ENCODE results near the gene RELL2. TPM values are rescaled to one million over a fixed set of nuclear protein-coding genes. Genes with fewer than 3 reads are reported as not detected.

The RELL2 gene
- total RNA-seq, 1 experiment from 2014 or later: 23.8 TPM

DNA sequence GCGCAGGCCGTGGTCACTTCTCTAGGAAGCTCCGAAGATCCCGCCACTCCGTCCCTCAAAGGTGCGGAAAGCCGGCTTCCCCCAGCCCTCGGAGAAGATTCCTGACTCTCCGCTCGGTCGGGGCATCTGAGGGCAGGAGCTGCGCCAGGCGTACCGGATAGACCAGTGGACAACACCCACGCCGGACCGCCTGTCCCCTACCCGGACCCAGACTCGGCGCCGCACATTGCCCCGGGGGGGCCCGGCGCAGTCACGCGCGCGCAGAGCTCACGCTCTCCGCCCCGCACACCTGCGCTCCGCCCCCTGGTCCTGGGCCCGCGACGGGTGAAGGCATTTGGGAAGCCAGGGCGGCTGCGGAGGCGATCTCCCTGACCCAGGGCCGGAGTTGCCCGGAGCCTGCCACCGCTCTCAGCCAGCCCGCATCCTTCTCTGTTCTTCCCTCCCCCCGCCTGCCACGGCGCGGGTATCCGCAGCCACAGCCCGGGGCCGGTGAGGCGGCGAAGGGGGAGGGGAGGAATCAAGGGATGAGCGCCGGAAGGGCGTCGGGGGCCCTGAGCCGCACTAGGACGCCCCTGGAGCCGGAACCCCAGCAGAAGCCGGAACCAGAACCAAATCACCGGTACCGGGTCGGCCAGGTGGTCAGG lies 448 bp downstream of the RELL2 start:
- Mint-ChIP-seq H3K9me3 (no peaks in the 10 kb centered on the region), H3K4me1 (peaks cover 26% of the 10 kb centered on the region), H3K36me3 (peaks cover 12% of the 10 kb centered on the region), H3K4me3 (peak overlapping the region; percentile 81), H3K27ac (no peak overlapping the region), H3K27me3 (ENCODE audit: low read depth) (no peaks in the 10 kb centered on the region)
- ATAC-seq: peak; percentile 10
- TF ChIP-seq, protein P1, sequence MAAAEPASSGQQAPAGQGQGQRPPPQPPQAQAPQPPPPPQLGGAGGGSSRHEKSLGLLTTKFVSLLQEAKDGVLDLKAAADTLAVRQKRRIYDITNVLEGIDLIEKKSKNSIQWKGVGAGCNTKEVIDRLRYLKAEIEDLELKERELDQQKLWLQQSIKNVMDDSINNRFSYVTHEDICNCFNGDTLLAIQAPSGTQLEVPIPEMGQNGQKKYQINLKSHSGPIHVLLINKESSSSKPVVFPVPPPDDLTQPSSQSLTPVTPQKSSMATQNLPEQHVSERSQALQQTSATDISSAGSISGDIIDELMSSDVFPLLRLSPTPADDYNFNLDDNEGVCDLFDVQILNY (CRISPR knock-in tag; IDR thresholded peaks at IDR 0.05): peak; percentile 35; the same call in 1 of the 2 replicates
- TF ChIP-seq, protein P2, sequence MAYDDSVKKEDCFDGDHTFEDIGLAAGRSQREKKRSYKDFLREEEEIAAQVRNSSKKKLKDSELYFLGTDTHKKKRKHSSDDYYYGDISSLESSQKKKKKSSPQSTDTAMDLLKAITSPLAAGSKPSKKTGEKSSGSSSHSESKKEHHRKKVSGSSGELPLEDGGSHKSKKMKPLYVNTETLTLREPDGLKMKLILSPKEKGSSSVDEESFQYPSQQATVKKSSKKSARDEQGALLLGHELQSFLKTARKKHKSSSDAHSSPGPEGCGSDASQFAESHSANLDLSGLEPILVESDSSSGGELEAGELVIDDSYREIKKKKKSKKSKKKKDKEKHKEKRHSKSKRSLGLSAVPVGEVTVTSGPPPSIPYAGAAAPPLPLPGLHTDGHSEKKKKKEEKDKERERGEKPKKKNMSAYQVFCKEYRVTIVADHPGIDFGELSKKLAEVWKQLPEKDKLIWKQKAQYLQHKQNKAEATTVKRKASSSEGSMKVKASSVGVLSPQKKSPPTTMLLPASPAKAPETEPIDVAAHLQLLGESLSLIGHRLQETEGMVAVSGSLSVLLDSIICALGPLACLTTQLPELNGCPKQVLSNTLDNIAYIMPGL (CRISPR knock-in tag; IDR thresholded peaks at IDR 0.05): peak; percentile 71
- TF ChIP-seq TEAD4 (CRISPR knock-in tag; IDR thresholded peaks at IDR 0.05): 0 out of 2 replicates have a peak, but pooled peaks have one; percentile 19
- TF ChIP-seq TP53 (CRISPR knock-in tag; IDR thresholded peaks at IDR 0.05): no peak
- TF ChIP-seq ESRRA (CRISPR knock-in tag; IDR thresholded peaks at IDR 0.05; ENCODE audit: borderline replicate concordance): peak; percentile 16; the same call in 1 of the 2 replicates
- TF ChIP-seq, protein P3, sequence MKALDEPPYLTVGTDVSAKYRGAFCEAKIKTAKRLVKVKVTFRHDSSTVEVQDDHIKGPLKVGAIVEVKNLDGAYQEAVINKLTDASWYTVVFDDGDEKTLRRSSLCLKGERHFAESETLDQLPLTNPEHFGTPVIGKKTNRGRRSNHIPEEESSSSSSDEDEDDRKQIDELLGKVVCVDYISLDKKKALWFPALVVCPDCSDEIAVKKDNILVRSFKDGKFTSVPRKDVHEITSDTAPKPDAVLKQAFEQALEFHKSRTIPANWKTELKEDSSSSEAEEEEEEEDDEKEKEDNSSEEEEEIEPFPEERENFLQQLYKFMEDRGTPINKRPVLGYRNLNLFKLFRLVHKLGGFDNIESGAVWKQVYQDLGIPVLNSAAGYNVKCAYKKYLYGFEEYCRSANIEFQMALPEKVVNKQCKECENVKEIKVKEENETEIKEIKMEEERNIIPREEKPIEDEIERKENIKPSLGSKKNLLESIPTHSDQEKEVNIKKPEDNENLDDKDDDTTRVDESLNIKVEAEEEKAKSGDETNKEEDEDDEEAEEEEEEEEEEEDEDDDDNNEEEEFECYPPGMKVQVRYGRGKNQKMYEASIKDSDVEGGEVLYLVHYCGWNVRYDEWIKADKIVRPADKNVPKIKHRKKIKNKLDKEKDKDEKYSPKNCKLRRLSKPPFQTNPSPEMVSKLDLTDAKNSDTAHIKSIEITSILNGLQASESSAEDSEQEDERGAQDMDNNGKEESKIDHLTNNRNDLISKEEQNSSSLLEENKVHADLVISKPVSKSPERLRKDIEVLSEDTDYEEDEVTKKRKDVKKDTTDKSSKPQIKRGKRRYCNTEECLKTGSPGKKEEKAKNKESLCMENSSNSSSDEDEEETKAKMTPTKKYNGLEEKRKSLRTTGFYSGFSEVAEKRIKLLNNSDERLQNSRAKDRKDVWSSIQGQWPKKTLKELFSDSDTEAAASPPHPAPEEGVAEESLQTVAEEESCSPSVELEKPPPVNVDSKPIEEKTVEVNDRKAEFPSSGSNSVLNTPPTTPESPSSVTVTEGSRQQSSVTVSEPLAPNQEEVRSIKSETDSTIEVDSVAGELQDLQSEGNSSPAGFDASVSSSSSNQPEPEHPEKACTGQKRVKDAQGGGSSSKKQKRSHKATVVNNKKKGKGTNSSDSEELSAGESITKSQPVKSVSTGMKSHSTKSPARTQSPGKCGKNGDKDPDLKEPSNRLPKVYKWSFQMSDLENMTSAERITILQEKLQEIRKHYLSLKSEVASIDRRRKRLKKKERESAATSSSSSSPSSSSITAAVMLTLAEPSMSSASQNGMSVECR (CRISPR knock-in tag; IDR thresholded peaks at IDR 0.05; ENCODE audit: borderline replicate concordance): peak; percentile 15; the same call in 1 of the 2 replicates
- TF ChIP-seq, protein P4, sequence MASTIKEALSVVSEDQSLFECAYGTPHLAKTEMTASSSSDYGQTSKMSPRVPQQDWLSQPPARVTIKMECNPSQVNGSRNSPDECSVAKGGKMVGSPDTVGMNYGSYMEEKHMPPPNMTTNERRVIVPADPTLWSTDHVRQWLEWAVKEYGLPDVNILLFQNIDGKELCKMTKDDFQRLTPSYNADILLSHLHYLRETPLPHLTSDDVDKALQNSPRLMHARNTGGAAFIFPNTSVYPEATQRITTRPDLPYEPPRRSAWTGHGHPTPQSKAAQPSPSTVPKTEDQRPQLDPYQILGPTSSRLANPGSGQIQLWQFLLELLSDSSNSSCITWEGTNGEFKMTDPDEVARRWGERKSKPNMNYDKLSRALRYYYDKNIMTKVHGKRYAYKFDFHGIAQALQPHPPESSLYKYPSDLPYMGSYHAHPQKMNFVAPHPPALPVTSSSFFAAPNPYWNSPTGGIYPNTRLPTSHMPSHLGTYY (CRISPR knock-in tag; IDR thresholded peaks at IDR 0.05): no peak
- TF ChIP-seq, protein P5, sequence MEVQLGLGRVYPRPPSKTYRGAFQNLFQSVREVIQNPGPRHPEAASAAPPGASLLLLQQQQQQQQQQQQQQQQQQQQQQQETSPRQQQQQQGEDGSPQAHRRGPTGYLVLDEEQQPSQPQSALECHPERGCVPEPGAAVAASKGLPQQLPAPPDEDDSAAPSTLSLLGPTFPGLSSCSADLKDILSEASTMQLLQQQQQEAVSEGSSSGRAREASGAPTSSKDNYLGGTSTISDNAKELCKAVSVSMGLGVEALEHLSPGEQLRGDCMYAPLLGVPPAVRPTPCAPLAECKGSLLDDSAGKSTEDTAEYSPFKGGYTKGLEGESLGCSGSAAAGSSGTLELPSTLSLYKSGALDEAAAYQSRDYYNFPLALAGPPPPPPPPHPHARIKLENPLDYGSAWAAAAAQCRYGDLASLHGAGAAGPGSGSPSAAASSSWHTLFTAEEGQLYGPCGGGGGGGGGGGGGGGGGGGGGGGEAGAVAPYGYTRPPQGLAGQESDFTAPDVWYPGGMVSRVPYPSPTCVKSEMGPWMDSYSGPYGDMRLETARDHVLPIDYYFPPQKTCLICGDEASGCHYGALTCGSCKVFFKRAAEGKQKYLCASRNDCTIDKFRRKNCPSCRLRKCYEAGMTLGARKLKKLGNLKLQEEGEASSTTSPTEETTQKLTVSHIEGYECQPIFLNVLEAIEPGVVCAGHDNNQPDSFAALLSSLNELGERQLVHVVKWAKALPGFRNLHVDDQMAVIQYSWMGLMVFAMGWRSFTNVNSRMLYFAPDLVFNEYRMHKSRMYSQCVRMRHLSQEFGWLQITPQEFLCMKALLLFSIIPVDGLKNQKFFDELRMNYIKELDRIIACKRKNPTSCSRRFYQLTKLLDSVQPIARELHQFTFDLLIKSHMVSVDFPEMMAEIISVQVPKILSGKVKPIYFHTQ (CRISPR knock-in tag; IDR thresholded peaks at IDR 0.05): no peak
- no peak for TF ChIP-seq ZNF416 (CRISPR knock-in tag; IDR thresholded peaks at IDR 0.05)
- TF ChIP-seq, protein P6, sequence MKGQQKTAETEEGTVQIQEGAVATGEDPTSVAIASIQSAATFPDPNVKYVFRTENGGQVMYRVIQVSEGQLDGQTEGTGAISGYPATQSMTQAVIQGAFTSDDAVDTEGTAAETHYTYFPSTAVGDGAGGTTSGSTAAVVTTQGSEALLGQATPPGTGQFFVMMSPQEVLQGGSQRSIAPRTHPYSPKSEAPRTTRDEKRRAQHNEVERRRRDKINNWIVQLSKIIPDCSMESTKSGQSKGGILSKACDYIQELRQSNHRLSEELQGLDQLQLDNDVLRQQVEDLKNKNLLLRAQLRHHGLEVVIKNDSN (CRISPR knock-in tag; IDR thresholded peaks at IDR 0.05): peak; percentile 38; the same call in 1 of the 2 replicates
- no peak for TF ChIP-seq SMAD4 (CRISPR knock-in tag; IDR thresholded peaks at IDR 0.05)
- TF ChIP-seq, protein P7, sequence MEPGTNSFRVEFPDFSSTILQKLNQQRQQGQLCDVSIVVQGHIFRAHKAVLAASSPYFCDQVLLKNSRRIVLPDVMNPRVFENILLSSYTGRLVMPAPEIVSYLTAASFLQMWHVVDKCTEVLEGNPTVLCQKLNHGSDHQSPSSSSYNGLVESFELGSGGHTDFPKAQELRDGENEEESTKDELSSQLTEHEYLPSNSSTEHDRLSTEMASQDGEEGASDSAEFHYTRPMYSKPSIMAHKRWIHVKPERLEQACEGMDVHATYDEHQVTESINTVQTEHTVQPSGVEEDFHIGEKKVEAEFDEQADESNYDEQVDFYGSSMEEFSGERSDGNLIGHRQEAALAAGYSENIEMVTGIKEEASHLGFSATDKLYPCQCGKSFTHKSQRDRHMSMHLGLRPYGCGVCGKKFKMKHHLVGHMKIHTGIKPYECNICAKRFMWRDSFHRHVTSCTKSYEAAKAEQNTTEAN (CRISPR knock-in tag; IDR thresholded peaks at IDR 0.05): 0 out of 2 replicates have a peak, but pooled peaks have one; percentile 27
- 0 out of 2 replicates have a peak, but pooled peaks have one; percentile 2 for TF ChIP-seq JUN (CRISPR knock-in tag; IDR thresholded peaks at IDR 0.05)
- peak; percentile 84; the same call in 1 of the 2 replicates for TF ChIP-seq RELA (CRISPR knock-in tag; IDR thresholded peaks at IDR 0.05; ENCODE audit: borderline replicate concordance)
- POLR2A ChIA-PET: interaction anchor here (0.5 to 3.3 kb wide), 13 partner anchors 12 to 543 kb away, joined by 3 to 36 read pairs (median 4); partner anchors contain the start of genes ARAP3, DIAPH1, FCHSD1 and PCDHB2
- peak; percentile 52 for DNase-seq (ENCODE audit: low spot score)
- CTCF ChIA-PET: interaction anchor here (0.5 to 3.9 kb wide), 36 partner anchors 8 to 455 kb away, joined by 3 to 106 read pairs (median 5); partner anchors contain the start of genes ARAP3, DELE1, DIAPH1 and FCHSD1

Measured in WTC11 (cell line).